B cell (primary cell): Measurements from ENCODE around the gene DLGAP5. TPM values are rescaled to one million over a fixed set of nuclear protein-coding genes. Genes with fewer than 3 reads are reported as not detected.

Experiments used
- ATAC-seq: fragments of 200-7000 bp; cut with Tn5 transposase; one replicate; pipeline ENCODE4 v1.10.0; 2021; ENCODE audit warnings: low read depth, mild to moderate bottlenecking, moderate number of reproducible peaks, moderate library complexity
- CTCF ChIA-PET: fragments of 350-600 bp; sonication (Branson Sonifier 250); formaldehyde crosslinking; loops from one replicate; lab custom pipeline; 2021; ENCODE audit warnings: antibody characterized with exemption, inconsistent platforms; lab: Charles Lee
- POLR2A ChIA-PET: fragments of 350-600 bp; sonication (Branson Sonifier 250); formaldehyde crosslinking; loops from one replicate; lab custom pipeline; 2021; ENCODE audit warnings: antibody characterized with exemption; lab: Charles Lee
- DNase-seq: peaks from one replicate; pipeline ENCODE4 v3.0.0; 2013
- H2AFZ ChIP-seq: 2 replicates; pipeline ENCODE4 v1.6.1; 2012; ENCODE audit warnings: mild to moderate bottlenecking, low read depth, low read length; ENCODE audit not compliant: insufficient read depth, poor library complexity, severe bottlenecking
- H3K27ac ChIP-seq, 2 donors: 1 replicate in 1 of 2; 2 replicates in 1 of 2; pipeline ENCODE4 v1.5.1; 2012 to 2013; ENCODE audit warnings: low read length in 2 of 2, mild to moderate bottlenecking in 2 of 2, moderate library complexity in 1 of 2
- H3K27me3 ChIP-seq, 4 experiments: fragments of 200-600 bp in 1 of 4; sonication (generic) in 1 of 4; replicated peaks in 1 of 4; 1 replicate in 2 of 4; 2 replicates in 2 of 4; pipeline versions ENCODE4 v1.6.1 to v1.7.0; 2013 to 2016; ENCODE audit warnings: low read length in 3 of 4, mild to moderate bottlenecking in 2 of 4, mixed read lengths in 1 of 4, moderate library complexity in 1 of 4; ENCODE audit not compliant: insufficient read depth in 4 of 4, control insufficient read depth in 3 of 4; ENCODE audit errors: control extremely low read depth in 1 of 4
- H3K36me3 ChIP-seq, 2 experiments: replicated peaks in 1 of 2; 1 replicate in 1 of 2; 2 replicates in 1 of 2; pipeline versions ENCODE4 v1.6.1 to v1.7.1; 2013; ENCODE audit warnings: low read length in 1 of 2; ENCODE audit not compliant: insufficient read depth in 2 of 2, control insufficient read depth in 1 of 2; ENCODE audit errors: control extremely low read depth in 1 of 2, extremely low read depth in 1 of 2
- H3K4me1 ChIP-seq, 2 donors: fragments of 200-600 bp in 1 of 2; sonication (generic) in 1 of 2; 1 replicate in 1 of 2; 2 replicates in 1 of 2; pipeline versions ENCODE4 v1.5.1 to v1.6.1; 2013 to 2017; ENCODE audit warnings: low read length in 2 of 2; ENCODE audit not compliant: control insufficient read depth in 2 of 2, insufficient read depth in 2 of 2
- H3K4me2 ChIP-seq: replicated peaks from 2 replicates; pipeline ENCODE3; 2012; ENCODE audit warnings: mild to moderate bottlenecking, low read depth, low read length; ENCODE audit not compliant: poor library complexity, severe bottlenecking
- H3K4me3 ChIP-seq, 5 experiments: fragments of 200-600 bp in 1 of 5; sonication (generic) in 1 of 5; 1 replicate in 3 of 5; 2 replicates in 2 of 5; pipeline versions ENCODE4 v1.5.1 to v1.7.0; 2011 to 2016; ENCODE audit warnings: low read length in 4 of 5, mild to moderate bottlenecking in 4 of 5, low read depth in 2 of 5, control low read depth in 1 of 5, moderate library complexity in 1 of 5; ENCODE audit not compliant: insufficient read depth in 1 of 5; ENCODE audit errors: control extremely low read depth in 1 of 5, extremely low read depth in 1 of 5
- H3K79me2 ChIP-seq: fragments of 200-600 bp; sonication (generic); one replicate; pipeline ENCODE4 v1.6.0; 2016; ENCODE audit warnings: low read length; ENCODE audit not compliant: control insufficient read depth, insufficient read depth
- H3K9ac ChIP-seq: fragments of 200-600 bp; sonication (generic); 2 replicates; pipeline ENCODE4 v1.6.1; 2017; ENCODE audit warnings: mild to moderate bottlenecking, low read length, moderate library complexity
- H3K9me3 ChIP-seq, 3 donors: one replicate each; pipeline versions ENCODE4 v1.6.1 to v1.7.1; 2013; ENCODE audit warnings: low read length in 2 of 3; ENCODE audit not compliant: control insufficient read depth in 2 of 3, insufficient read depth in 1 of 3; ENCODE audit errors: control extremely low read depth in 1 of 3
- H4K20me1 ChIP-seq: 2 replicates; pipeline ENCODE4 v1.6.0; 2012; ENCODE audit warnings: mild to moderate bottlenecking, low read length; ENCODE audit not compliant: insufficient read depth, control insufficient read depth, poor library complexity, severe bottlenecking
- H3K27ac Mint-ChIP-seq: one replicate; pipeline ENCODE4 v1.8.0; 2021; ENCODE audit warnings: mixed read lengths
- H3K27me3 Mint-ChIP-seq: one replicate; pipeline ENCODE4 v1.8.0; 2021; ENCODE audit warnings: mixed read lengths
- H3K4me1 Mint-ChIP-seq: one replicate; pipeline ENCODE4 v1.8.0; 2021; ENCODE audit warnings: mixed read lengths
- H3K4me3 Mint-ChIP-seq: one replicate; pipeline ENCODE4 v1.8.0; 2021; ENCODE audit warnings: mixed read lengths
- H3K9me3 Mint-ChIP-seq: one replicate; pipeline ENCODE4 v1.8.0; 2022; ENCODE audit warnings: mixed read lengths; ENCODE audit not compliant: insufficient read depth
- CTCF ChIP-seq: fragments of 200-600 bp; IDR thresholded peaks from one replicate; pipeline ENCODE4 v1.8.0; 2022; ENCODE audit warnings: antibody characterized with exemption, mild to moderate bottlenecking
- EZH2 ChIP-seq: IDR thresholded peaks from 2 replicates; pipeline ENCODE4 v1.6.1; 2012; ENCODE audit warnings: borderline replicate concordance, low read depth, mild to moderate bottlenecking, moderate library complexity, low read length; ENCODE audit not compliant: insufficient read depth, poor library complexity, severe bottlenecking
- WGBS: methylation state at CpG from one replicate; pipeline ENCODE4 v1.1.5; 2013; ENCODE audit warnings: missing lambda C conversion rate; ENCODE audit not compliant: insufficient coverage; 5-methylcytosine and 5-hydroxymethylcytosine counted together
- intact Hi-C: fragments of 100-400 bp; cut with micrococcal nuclease; formaldehyde crosslinking; loops from one replicate; pipeline ENCODE4 v1.10.0; 2022
- polyA plus RNA-seq: library from polyadenylated mRNA; depleted of rRNA; stranded (reverse); fragments of >200 nt; gene quantifications from 2 replicates; pipeline ENCODE4 v1.2.3, GENCODE V29; 2012
- total RNA-seq, 2 donors: library from RNA; stranded (reverse); fragments of 120-200 nt in 1 of 2; gene quantifications; 1 replicate in 1 of 2; 2 replicates in 1 of 2; pipeline versions ENCODE4 v1.2.3 to v1.2.4, GENCODE V29; 2013 to 2022

The DLGAP5 gene
- total and polyA plus RNA-seq, 2 donors (not counting 1 experiment from before 2014, with no cell fraction given), result 0.12 TPM; not detected in 1

GRCh38 chr14:55152052-55152753, 39.2 kb downstream of the DLGAP5 start:
- CTCF ChIA-PET, result interaction anchor here (1.6 to 1.8 kb wide), 3 partner anchors 9 to 62 kb away, joined by 4 to 9 read pairs (median 8); no protein-coding TSS in a partner anchor
- Mint-ChIP-seq H3K27me3 (no peaks in the 10 kb centered on the region), H3K4me1 (no peaks in the 10 kb centered on the region), H3K4me3 (no peak overlapping the region), H3K9me3 (no peaks in the 10 kb centered on the region), H3K27ac (no peak overlapping the region)
- intact Hi-C loops, result no loop called here
- Histone ChIP-seq H3K9me3 (no peaks in the 10 kb centered on the region), H2AFZ (no peak overlapping the region), H3K4me1 (no peaks in the 10 kb centered on the region), H3K27me3 (no peaks in the 10 kb centered on the region), H3K36me3 (no peaks in the 10 kb centered on the region), H4K20me1 (no peaks in the 10 kb centered on the region), H3K4me3 (no peak overlapping the region), H3K27ac (no peak overlapping the region), H3K79me2 (no peaks in the 10 kb centered on the region), H3K4me2 (no peak overlapping the region), H3K9ac (no peak overlapping the region)
- DNase-seq, result no peak
- POLR2A ChIA-PET, result no interaction called here
- TF ChIP-seq EZH2 (no peak), CTCF (no peak)
- no CpG with 5 or more reads among the region's 1 CpG for WGBS
- no peak for ATAC-seq

GRCh38 chr14:55151601-55152000, 39.8 kb downstream of the DLGAP5 start:
- H4K20me1 ChIP-seq, result no peaks in the 10 kb centered on the region
- intact Hi-C loops, result no loop called here
- no peak overlapping the region for H3K9ac ChIP-seq
- H3K9me3 ChIP-seq, result no peaks in the 10 kb centered on the region
- no peak for TF ChIP-seq EZH2
- TF ChIP-seq CTCF, result no peak
- H3K79me2 ChIP-seq, result no peaks in the 10 kb centered on the region
- DNase-seq, result no peak
- H3K4me1 Mint-ChIP-seq, result no peaks in the 10 kb centered on the region
- ChIA-PET POLR2A (no interaction called here), CTCF (interaction anchor here (1.1 to 1.8 kb wide), 3 partner anchors 9 to 101 kb away, joined by 3 to 8 read pairs (median 4); partner anchors contain the start of gene MAPK1IP1L)
- H3K27me3 Mint-ChIP-seq, result no peaks in the 10 kb centered on the region
- no peak overlapping the region for H3K4me2 ChIP-seq
- WGBS, result no CpG with 5 or more reads among the region's 1 CpG
- no peak overlapping the region for H3K4me3 Mint-ChIP-seq
- H3K27ac ChIP-seq, result no peak overlapping the region
- H3K4me1 ChIP-seq, result no peaks in the 10 kb centered on the region
- no peak overlapping the region for H2AFZ ChIP-seq
- H3K4me3 ChIP-seq, result no peak overlapping the region
- no peak overlapping the region for H3K27ac Mint-ChIP-seq
- H3K27me3 ChIP-seq, result no peaks in the 10 kb centered on the region
- no peaks in the 10 kb centered on the region for H3K36me3 ChIP-seq
- no peak for ATAC-seq
- H3K9me3 Mint-ChIP-seq, result no peaks in the 10 kb centered on the region
